Endothelial cell of umbilical vein (primary cell): Measurements from ENCODE around the gene LEPROT. TPM values are rescaled to one million over a fixed set of nuclear protein-coding genes. Genes with fewer than 3 reads are reported as not detected.

Experiments
- BruUV-seq: library from RNA; stranded (reverse); fragments of 400-500 nt; replicated peaks from 2 replicates; lab custom pipeline; 2021; lab: Mats Ljungman, UMichigan
- CTCF ChIA-PET: fragments of 300-600, 350-600 bp; sonication (Branson Sonifier 250); formaldehyde crosslinking; loops from one replicate; lab custom pipeline; 2021; ENCODE audit warnings: antibody characterized with exemption, inconsistent platforms; lab: Charles Lee
- POLR2A ChIA-PET: fragments of 300-600, 350-600 bp; sonication (Branson Sonifier 250); formaldehyde crosslinking; loops from one replicate; lab custom pipeline; 2021; ENCODE audit warnings: antibody characterized with exemption, inconsistent platforms; lab: Charles Lee
- DNase-seq: peaks from one replicate; pipeline ENCODE4 v3.0.0-alpha.2; 2011; ENCODE audit warnings: low read depth, low spot score
- FAIRE-seq: peaks from 2 replicates; lab custom pipeline; 2011; peaks lifted over from hg19 to GRCh38; lab: Jason Lieb, UNC
- H2AFZ ChIP-seq: 2 replicates; pipeline ENCODE4 v1.6.0; 2012; ENCODE audit warnings: low read depth, low read length, control low read depth, inconsistent platforms
- H3K27ac ChIP-seq: 2 replicates; pipeline ENCODE4 v1.5.1; 2011; ENCODE audit warnings: low read depth, mild to moderate bottlenecking, control low read depth, low read length, moderate library complexity; ENCODE audit not compliant: insufficient read depth
- H3K27me3 ChIP-seq, 2 experiments: 2 replicates each; pipeline versions ENCODE4 v1.6.0 to v1.6.1; 2011; ENCODE audit warnings: low read length in 2 of 2, mixed read lengths in 1 of 2; ENCODE audit not compliant: control insufficient read depth in 2 of 2, insufficient read depth in 2 of 2
- H3K36me3 ChIP-seq, 2 experiments: 2 replicates in 1 of 2; 3 replicates in 1 of 2; pipeline ENCODE4 v1.5.1; 2011; ENCODE audit warnings: low read length in 2 of 2, mild to moderate bottlenecking in 1 of 2, moderate library complexity in 1 of 2; ENCODE audit not compliant: control insufficient read depth in 2 of 2, insufficient read depth in 2 of 2; ENCODE audit errors: extremely low read depth in 1 of 2
- H3K4me1 ChIP-seq: 3 replicates; pipeline ENCODE4 v1.5.1; 2011; ENCODE audit warnings: mild to moderate bottlenecking, low read length; ENCODE audit not compliant: control insufficient read depth, insufficient read depth; ENCODE audit errors: extremely low read depth
- H3K4me2 ChIP-seq: 2 replicates; pipeline ENCODE4 v1.6.1; 2011; ENCODE audit warnings: low read length, control low read depth, mixed read lengths; ENCODE audit not compliant: insufficient read depth
- H3K4me3 ChIP-seq, 3 experiments: fragments of 200-600 bp in 1 of 3; sonication (generic), shearing (Covaris generic) in 1 of 3; replicated peaks in 1 of 3; 2 replicates each; pipeline ENCODE4 v1.5.1; 2011 to 2016; ENCODE audit warnings: control low read depth in 3 of 3, low read length in 3 of 3, mild to moderate bottlenecking in 2 of 3, inconsistent platforms in 1 of 3, low read depth in 1 of 3, moderate library complexity in 1 of 3; ENCODE audit not compliant: insufficient read depth in 1 of 3
- H3K79me2 ChIP-seq: 2 replicates; pipeline ENCODE4 v1.6.0; 2012; ENCODE audit warnings: low read length, inconsistent platforms; ENCODE audit not compliant: control insufficient read depth, insufficient read depth
- H3K9ac ChIP-seq: replicated peaks from 2 replicates; pipeline ENCODE3; 2011; ENCODE audit warnings: low read length, control low read depth; ENCODE audit not compliant: insufficient read depth; ENCODE audit errors: extremely low read depth
- H3K9me1 ChIP-seq: replicated peaks from 3 replicates; pipeline ENCODE4 v1.6.0; 2011; ENCODE audit warnings: mild to moderate bottlenecking, low read length; ENCODE audit not compliant: control insufficient read depth, insufficient read depth; ENCODE audit errors: extremely low read depth
- H3K9me3 ChIP-seq: replicated peaks from 2 replicates; pipeline ENCODE4 v1.5.1; 2012; ENCODE audit warnings: low read length, inconsistent platforms; ENCODE audit not compliant: control insufficient read depth, insufficient read depth
- H4K20me1 ChIP-seq: replicated peaks from 2 replicates; pipeline ENCODE3; 2011; ENCODE audit warnings: mild to moderate bottlenecking, low read length; ENCODE audit not compliant: control insufficient read depth, insufficient read depth; ENCODE audit errors: extremely low read depth
- CTCF ChIP-seq, 2 donors: IDR thresholded peaks; 1 replicate in 1 of 2; 2 replicates in 1 of 2; pipeline ENCODE4 v1.5.1; 2011; ENCODE audit warnings: low read length in 2 of 2, mild to moderate bottlenecking in 2 of 2, moderate library complexity in 2 of 2, control low read depth in 1 of 2, inconsistent platforms in 1 of 2, low read depth in 1 of 2; ENCODE audit not compliant: insufficient read depth in 1 of 2; ENCODE audit errors: extremely low read depth in 1 of 2
- FOS ChIP-seq: IDR thresholded peaks from 2 replicates; pipeline ENCODE4 v1.6.1; 2011; ENCODE audit warnings: mild to moderate bottlenecking, low read length, moderate library complexity, borderline replicate concordance; ENCODE audit not compliant: insufficient read depth
- JUN ChIP-seq: IDR thresholded peaks from 2 replicates; pipeline ENCODE4 v1.6.1; 2011; ENCODE audit warnings: borderline replicate concordance, low read depth; ENCODE audit not compliant: insufficient read length, insufficient read depth
- POLR2AphosphoS5 ChIP-seq: IDR thresholded peaks from 2 replicates; pipeline ENCODE4 v1.6.1; 2012; ENCODE audit warnings: low read depth, mild to moderate bottlenecking, control low read depth, low read length, moderate library complexity; ENCODE audit not compliant: insufficient read depth
- dilution Hi-C: fragments of 300-500 bp; cut with MboI; formaldehyde crosslinking; loops from one replicate; pipeline ENCODE4 v1.15.0; 2019; ENCODE audit warnings: low sequenced_read_pairs; ENCODE audit not compliant: extremely low pct_ligation_motif_present
- intact Hi-C: fragments of 100-400 bp; cut with micrococcal nuclease; formaldehyde crosslinking; loops from one replicate; pipeline ENCODE4 v1.10.0; 2022
- polyA plus RNA-seq, 4 experiments: library from polyadenylated mRNA; depleted of rRNA in 3 of 4; stranded (reverse) in 3 of 4; unstranded in 1 of 4; fragments of >200 nt; gene quantifications; 2 replicates each; pipeline versions ENCODE4 v1.2.1 to v1.2.3, GENCODE V29; 2011 to 2012; ENCODE audit warnings: missing spikeins in 1 of 4
- total RNA-seq: library from RNA; stranded (reverse); gene quantifications from 2 replicates; pipeline ENCODE4 v1.2.3, GENCODE V29; 2021

The LEPROT gene
- total and polyA plus RNA-seq, 2 donors (not counting 3 experiments of a cell fraction or from before 2014, with no cell fraction given) = 80.6 to 94.8 TPM

- Histone ChIP-seq H3K4me2 (no peak overlapping the region), H3K4me3 (no peak overlapping the region), H3K27ac (no peak overlapping the region), H2AFZ (no peak overlapping the region), H3K9me1 (no peaks in the 10 kb centered on the region), H4K20me1 (no peaks in the 10 kb centered on the region), H3K79me2 (no peaks in the 10 kb centered on the region), H3K9ac (no peak overlapping the region), H3K4me1 (peaks cover 22% of the 10 kb centered on the region), H3K27me3 (no peaks in the 10 kb centered on the region), H3K36me3 (no peaks in the 10 kb centered on the region), H3K9me3 (no peaks in the 10 kb centered on the region)
- DNase-seq (peak; percentile 12), FAIRE-seq (no peak)
- TF ChIP-seq FOS (peak; percentile 48), CTCF (IDR thresholded peaks at IDR 0.05; ENCODE audit: extremely low read depth in 1 of 2, insufficient read depth in 1 of 2, low read depth in 1 of 2, low read length in 2 of 2) (no peak), POLR2AphosphoS5 (no peak), JUN (peak; percentile 22)
- no TSS peak for BruUV-seq
- dilution Hi-C loops = no loop called here
- CTCF ChIA-PET = interaction anchor here (0.9 to 1.4 kb wide), 3 partner anchors 42 to 299 kb away, joined by 3 to 4 read pairs (median 3); no protein-coding TSS in a partner anchor
- intact Hi-C loops = no loop called here
- POLR2A ChIA-PET = no interaction called here
These were observed 31.4 kb upstream of the LEPROT start for GRCh38 chr1:65388908-65389695.
